Measurements from ENCODE around the gene TBL3.

DNA sequence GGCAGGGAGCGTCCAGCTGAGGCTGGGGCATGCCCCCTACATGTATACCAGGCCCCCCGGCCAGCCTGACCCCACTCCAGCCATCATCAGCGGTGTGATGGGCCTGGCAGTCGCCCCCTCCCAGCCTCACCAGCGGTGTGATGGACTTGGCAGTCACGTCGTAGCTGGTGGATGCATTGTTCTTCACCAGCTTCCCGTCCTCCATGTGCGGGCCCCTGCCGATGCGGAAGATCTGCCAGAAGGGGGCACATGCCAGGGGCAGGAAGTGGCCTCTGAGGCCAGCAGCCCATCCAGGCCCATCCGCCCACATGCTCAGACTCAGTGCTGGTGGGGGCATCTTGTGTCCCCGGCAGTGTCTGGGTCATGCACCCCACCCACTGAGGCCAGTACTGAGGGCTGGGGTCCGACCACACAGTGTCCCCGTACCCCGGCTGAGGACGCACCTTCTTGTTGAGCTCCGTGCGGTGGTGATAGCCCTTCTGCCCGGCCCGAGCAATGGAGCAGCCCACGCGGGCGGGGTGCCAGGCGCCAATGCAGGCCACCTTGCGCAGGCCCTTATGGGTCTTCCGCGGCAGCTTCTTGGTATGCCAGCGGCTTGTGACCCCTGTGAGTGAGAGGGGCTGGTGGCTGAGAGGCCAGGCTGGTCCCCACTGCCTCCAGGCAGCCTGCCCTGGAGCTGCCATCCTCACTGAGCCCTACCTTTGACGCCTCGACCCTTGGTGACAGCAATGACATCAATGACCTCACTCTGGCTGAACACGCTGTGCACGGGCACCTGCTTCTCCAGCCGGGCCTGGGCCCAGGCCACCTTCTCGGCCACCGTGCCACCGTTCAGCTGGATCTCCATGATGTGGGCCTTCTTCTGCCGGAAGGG, 25.1 kb upstream of the TBL3 start:
- TF ChIP-seq, protein P1, sequence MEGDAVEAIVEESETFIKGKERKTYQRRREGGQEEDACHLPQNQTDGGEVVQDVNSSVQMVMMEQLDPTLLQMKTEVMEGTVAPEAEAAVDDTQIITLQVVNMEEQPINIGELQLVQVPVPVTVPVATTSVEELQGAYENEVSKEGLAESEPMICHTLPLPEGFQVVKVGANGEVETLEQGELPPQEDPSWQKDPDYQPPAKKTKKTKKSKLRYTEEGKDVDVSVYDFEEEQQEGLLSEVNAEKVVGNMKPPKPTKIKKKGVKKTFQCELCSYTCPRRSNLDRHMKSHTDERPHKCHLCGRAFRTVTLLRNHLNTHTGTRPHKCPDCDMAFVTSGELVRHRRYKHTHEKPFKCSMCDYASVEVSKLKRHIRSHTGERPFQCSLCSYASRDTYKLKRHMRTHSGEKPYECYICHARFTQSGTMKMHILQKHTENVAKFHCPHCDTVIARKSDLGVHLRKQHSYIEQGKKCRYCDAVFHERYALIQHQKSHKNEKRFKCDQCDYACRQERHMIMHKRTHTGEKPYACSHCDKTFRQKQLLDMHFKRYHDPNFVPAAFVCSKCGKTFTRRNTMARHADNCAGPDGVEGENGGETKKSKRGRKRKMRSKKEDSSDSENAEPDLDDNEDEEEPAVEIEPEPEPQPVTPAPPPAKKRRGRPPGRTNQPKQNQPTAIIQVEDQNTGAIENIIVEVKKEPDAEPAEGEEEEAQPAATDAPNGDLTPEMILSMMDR (conservative IDR thresholded peaks at IDR 0.05; ENCODE audit: low read length), result no peak
- TF ChIP-seq EZH2phosphoT487 (IDR thresholded peaks at IDR 0.05; ENCODE audit: borderline replicate concordance), result no peak
